SK-N-SH (cell line): ENCODE measurements around the gene SMARCC1. TPM values are rescaled to one million over a fixed set of nuclear protein-coding genes. Genes with fewer than 3 reads are reported as not detected.

ENCODE experiments used
- CTCF ChIA-PET: fragments of 300-600, 350-600 bp; formaldehyde crosslinking; extraction: SDS; loops from one replicate; lab custom pipeline; 2021; lab: Yijun Ruan, JAX
- POLR2A ChIA-PET: fragments of 350-600 bp; sonication (Branson Sonifier 250); formaldehyde crosslinking; extraction: SDS; loops from one replicate; lab custom pipeline; 2020; ENCODE audit warnings: antibody characterized with exemption, inconsistent platforms; lab: Yijun Ruan, JAX
- DNase-seq: peaks from one replicate; pipeline ENCODE4 v3.0.0; 2012
- H2AFZ ChIP-seq: fragments of 200-600 bp; sonication (generic); 2 replicates; pipeline ENCODE4 v1.8.1; 2016; ENCODE audit warnings: antibody characterized with exemption, mild to moderate bottlenecking, low read depth
- H3F3A ChIP-seq: fragments of 200-600 bp; sonication (generic); replicated peaks from 2 replicates; pipeline ENCODE3; 2016; ENCODE audit warnings: antibody characterized with exemption, mild to moderate bottlenecking; ENCODE audit not compliant: insufficient read depth
- H3K27ac ChIP-seq, 2 experiments: fragments of 200-500 bp in 1 of 2; fragments of 200-600 bp in 1 of 2; sonication (Bioruptor generic) in 1 of 2; sonication (generic), shearing (Covaris generic) in 1 of 2; 2 replicates each; pipeline versions ENCODE4 v1.5.1 to v1.6.1; 2014 to 2016; ENCODE audit warnings: low read depth in 2 of 2, inconsistent platforms in 1 of 2, low read length in 1 of 2, mild to moderate bottlenecking in 1 of 2, mixed read lengths in 1 of 2
- H3K27me3 ChIP-seq: fragments of 200-600 bp; sonication (generic), shearing (Covaris generic); 2 replicates; pipeline ENCODE4 v1.6.1; 2016; ENCODE audit warnings: mixed run types; ENCODE audit not compliant: insufficient read depth
- H3K36me3 ChIP-seq, 2 experiments: fragments of 200-500 bp in 1 of 2; fragments of 200-600 bp in 1 of 2; sonication (Bioruptor generic) in 1 of 2; sonication (generic) in 1 of 2; replicated peaks in 1 of 2; 2 replicates each; pipeline versions ENCODE3 to v1.5.1; 2014 to 2016; ENCODE audit warnings: low read length in 1 of 2, mild to moderate bottlenecking in 1 of 2; ENCODE audit not compliant: insufficient read depth in 2 of 2, control insufficient read depth in 1 of 2
- H3K4me1 ChIP-seq, 2 experiments: fragments of 200-500 bp in 1 of 2; fragments of 200-600 bp in 1 of 2; sonication (Bioruptor generic) in 1 of 2; sonication (generic), shearing (Covaris generic) in 1 of 2; 2 replicates each; pipeline versions ENCODE4 v1.5.1 to v1.6.1; 2014 to 2016; ENCODE audit warnings: low read depth in 1 of 2, low read length in 1 of 2, mixed run types in 1 of 2; ENCODE audit not compliant: insufficient read depth in 2 of 2, control insufficient read depth in 1 of 2
- H3K4me2 ChIP-seq: fragments of 200-600 bp; sonication (generic), shearing (Covaris generic); 2 replicates; pipeline ENCODE4 v1.6.1; 2017; ENCODE audit warnings: mixed run types
- H3K4me3 ChIP-seq, 2 experiments: fragments of 200-500 bp in 1 of 2; fragments of 200-600 bp in 1 of 2; sonication (Bioruptor generic) in 1 of 2; sonication (generic), shearing (Covaris generic) in 1 of 2; 2 replicates each; pipeline versions ENCODE4 v1.5.1 to v1.8.1; 2014 to 2016; ENCODE audit warnings: low read depth in 2 of 2, inconsistent platforms in 1 of 2, low read length in 1 of 2, mild to moderate bottlenecking in 1 of 2, mixed read lengths in 1 of 2, moderate library complexity in 1 of 2
- H3K79me2 ChIP-seq: fragments of 200-600 bp; sonication (generic); 2 replicates; pipeline ENCODE4 v1.8.1; 2017; ENCODE audit warnings: mild to moderate bottlenecking; ENCODE audit not compliant: insufficient read depth
- H3K9ac ChIP-seq: fragments of 200-600 bp; sonication (generic); 2 replicates; pipeline ENCODE4 v1.6.1; 2017; ENCODE audit warnings: mixed run types
- H3K9me2 ChIP-seq: fragments of 200-600 bp; sonication (generic); 2 replicates; pipeline ENCODE4 v1.6.1; 2017; ENCODE audit warnings: mixed run types
- H3K9me3 ChIP-seq: fragments of 200-600 bp; sonication (generic); 2 replicates; pipeline ENCODE4 v1.6.1; 2017; ENCODE audit warnings: mixed run types, mild to moderate bottlenecking, moderate library complexity
- H4K20me1 ChIP-seq: fragments of 200-600 bp; sonication (generic); 2 replicates; pipeline ENCODE4 v1.6.1; 2017; ENCODE audit warnings: mild to moderate bottlenecking, mixed run types; ENCODE audit not compliant: insufficient read depth
- CTCF ChIP-seq: fragments of 200-600 bp; sonication (generic); IDR thresholded peaks from 2 replicates; pipeline ENCODE4 v1.6.1; 2017; ENCODE audit warnings: antibody characterized with exemption, mild to moderate bottlenecking, moderate library complexity
- FOSL2 ChIP-seq: IDR thresholded peaks from 2 replicates; pipeline ENCODE4 v1.4.0; 2012; ENCODE audit warnings: low read depth, mild to moderate bottlenecking, moderate library complexity, borderline replicate concordance
- FOXJ3 ChIP-seq: sonication (generic); formaldehyde crosslinking; IDR thresholded peaks from 2 replicates; pipeline ENCODE4 v1.5.1; 2020; ENCODE audit warnings: mild to moderate bottlenecking, missing genetic modification reagents
- FOXM1 ChIP-seq: IDR thresholded peaks from 2 replicates; pipeline ENCODE4 v1.4.0; 2012; ENCODE audit warnings: low read depth, mild to moderate bottlenecking
- MAX ChIP-seq: IDR thresholded peaks from 2 replicates; pipeline ENCODE4 v1.4.0; 2012; ENCODE audit warnings: low read depth
- MXI1 ChIP-seq: IDR thresholded peaks from 2 replicates; pipeline ENCODE4 v1.6.1; 2012; ENCODE audit warnings: mild to moderate bottlenecking, low read depth, low read length, improper control_type of control experiment
- PBX3 ChIP-seq: IDR thresholded peaks from 2 replicates; pipeline ENCODE4; 2012
- RAD21 ChIP-seq: IDR thresholded peaks from 2 replicates; pipeline ENCODE4 v1.6.1; 2012; ENCODE audit warnings: mild to moderate bottlenecking, low read length
- REST ChIP-seq: IDR thresholded peaks from 2 replicates; pipeline ENCODE4 v1.6.1; 2012; ENCODE audit warnings: mild to moderate bottlenecking, low read depth, low read length, moderate library complexity
- RXRA ChIP-seq: IDR thresholded peaks from 2 replicates; pipeline ENCODE4 v1.4.0; 2012; ENCODE audit warnings: low read depth, mild to moderate bottlenecking, borderline replicate concordance
- SIN3A ChIP-seq: IDR thresholded peaks from 2 replicates; pipeline ENCODE4 v1.6.1; 2012; ENCODE audit warnings: low read depth, mild to moderate bottlenecking, low read length, moderate library complexity, borderline replicate concordance
- TAF1 ChIP-seq: IDR thresholded peaks from 2 replicates; pipeline ENCODE4 v1.6.1; 2012; ENCODE audit warnings: low read depth, mild to moderate bottlenecking, low read length, moderate library complexity, borderline replicate concordance
- WGBS: methylation state at CpG from one replicate; pipeline ENCODE4 v1.1.6; 2017; ENCODE audit warnings: low lambda C conversion rate; 5-methylcytosine and 5-hydroxymethylcytosine counted together
- polyA plus RNA-seq, 3 experiments: library from polyadenylated mRNA; depleted of rRNA; stranded (reverse); fragments of >200 nt; gene quantifications; 2 replicates each; pipeline ENCODE4 v1.2.3, GENCODE V29; 2012

SMARCC1 gene
- polyA plus RNA-seq, 1 of the 3 experiments (the other 2 are of a cell fraction) = 16.5 TPM

GRCh38 chr3:47578119-47578632, 203.5 kb downstream of the SMARCC1 start (continued):
- no peak for TF ChIP-seq REST
- TF ChIP-seq FOSL2 = no peak
- no peak for TF ChIP-seq RXRA

- Histone ChIP-seq H3K9ac (no peak overlapping the region), H3K9me2 (no peaks in the 10 kb centered on the region)
- TF ChIP-seq RAD21 (no peak), MAX (peak; percentile 72; the same call in 1 of the 2 replicates), TAF1 (no peak), PBX3 (no peak), FOXJ3 (CRISPR knock-in tag) (no peak), CTCF (no peak), MXI1 (no peak), FOXM1 (no peak), SIN3A (no peak)
- TF ChIP-seq, all 33 proteins: peak for 1
- Histone ChIP-seq H3K36me3 (no peaks in the 10 kb centered on the region), H3K4me1 (peaks cover 0 to 13% of the 10 kb centered on the region in 2 experiments; a peak in 1 of 4 replicates), H3F3A (peaks cover 17% of the 10 kb centered on the region), H3K27me3 (peaks cover 7% of the 10 kb centered on the region; the same call in 1 of the 2 replicates), H2AFZ (peak overlapping the region; percentile 82), H3K27ac (no peak overlapping the region), H4K20me1 (no peaks in the 10 kb centered on the region), H3K4me2 (peak overlapping the region; percentile 82; the same call in 1 of the 2 replicates), H3K9me3 (no peaks in the 10 kb centered on the region), H3K79me2 (no peaks in the 10 kb centered on the region), H3K4me3 (peak overlapping the region; percentile 37 to 57; a peak in 3 of 4 replicates)
- ChIA-PET POLR2A (no interaction called here), CTCF (interaction anchor here (0.7 to 1.5 kb wide), 4 partner anchors 16 to 101 kb away, joined by 3 to 4 read pairs (median 3); no protein-coding TSS in a partner anchor)
- peak; percentile 73 for DNase-seq
- WGBS = 3% methylated on average over 7 of the region's 49 CpGs
Observed at GRCh38 chr3:47577583-47578118, 204.0 kb downstream of the SMARCC1 start.
